CD4-positive, alpha-beta T cell treated with Interleukin-21 for 1 hour (primary cell): ENCODE results near the gene TRPV5.

Experiments used
- DNase-seq: peaks from one replicate; pipeline ENCODE4 v3.0.0-alpha.2; 2020

TRPV5 gene

GRCh38 chr7:142908290-142908689 is 25.3 kb downstream of the TRPV5 start:
- no peak for DNase-seq

- no peak for DNase-seq
These were observed 26.9 kb downstream of the TRPV5 start for GRCh38 chr7:142906643-142907042.

- DNase-seq = no peak
These were observed 27.8 kb downstream of the TRPV5 start for GRCh38 chr7:142905759-142906158.

GRCh38 chr7:142904128-142904527 is 29.4 kb downstream of the TRPV5 start:
- no peak for DNase-seq

- DNase-seq = no peak
These were observed 31.9 kb downstream of the TRPV5 start for GRCh38 chr7:142901426-142902259.

DNA sequence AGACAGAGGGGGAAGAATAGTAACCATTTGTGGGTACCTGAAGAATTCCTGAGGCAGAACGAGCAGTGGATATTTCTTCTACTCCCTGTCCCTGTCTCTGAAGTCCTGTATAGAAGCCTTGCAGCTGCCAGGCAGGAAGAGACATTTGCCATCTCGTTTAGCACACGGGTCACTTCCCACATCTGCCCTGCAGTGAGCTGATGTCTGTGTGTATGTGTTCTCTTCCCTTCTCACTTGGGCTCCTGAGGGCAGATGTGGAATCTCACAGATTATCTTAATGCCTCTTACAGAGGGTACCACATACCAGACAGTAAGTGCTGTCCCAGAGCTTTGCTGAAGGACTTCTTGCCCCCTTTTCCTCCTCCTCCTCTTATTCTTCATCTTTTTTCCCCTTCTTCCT is 33.9 kb downstream of the TRPV5 start:
- DNase-seq = no peak

- DNase-seq = no peak
These were observed 35.0 kb downstream of the TRPV5 start for GRCh38 chr7:142898377-142899170.

DNA sequence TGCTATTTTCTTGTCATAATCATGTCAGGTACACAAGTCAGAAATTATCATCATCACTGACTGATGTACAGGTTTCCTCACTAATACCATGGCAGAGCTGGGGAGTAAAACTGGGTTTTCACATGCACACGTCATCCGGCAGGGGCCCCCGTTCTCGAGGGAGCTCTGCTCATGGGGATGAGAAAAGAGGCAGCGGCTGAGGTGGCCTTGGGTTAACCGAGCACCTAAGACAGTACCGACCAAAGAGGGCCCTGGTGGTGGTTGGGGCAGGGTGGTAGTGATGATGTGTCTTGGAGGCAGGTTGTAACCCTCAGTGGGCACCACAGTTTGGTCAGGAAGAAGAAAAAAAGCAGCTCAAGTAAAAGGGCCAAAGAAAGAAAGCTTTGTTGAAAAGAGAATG is 35.9 kb downstream of the TRPV5 start:
- no peak for DNase-seq

GRCh38 chr7:142896741-142897379 is 36.7 kb downstream of the TRPV5 start:
- DNase-seq = no peak

- no peak for DNase-seq
These were observed 37.4 kb downstream of the TRPV5 start for GRCh38 chr7:142896151-142896550.

GRCh38 chr7:142894985-142895593 is 38.5 kb downstream of the TRPV5 start:
- no peak for DNase-seq

DNA sequence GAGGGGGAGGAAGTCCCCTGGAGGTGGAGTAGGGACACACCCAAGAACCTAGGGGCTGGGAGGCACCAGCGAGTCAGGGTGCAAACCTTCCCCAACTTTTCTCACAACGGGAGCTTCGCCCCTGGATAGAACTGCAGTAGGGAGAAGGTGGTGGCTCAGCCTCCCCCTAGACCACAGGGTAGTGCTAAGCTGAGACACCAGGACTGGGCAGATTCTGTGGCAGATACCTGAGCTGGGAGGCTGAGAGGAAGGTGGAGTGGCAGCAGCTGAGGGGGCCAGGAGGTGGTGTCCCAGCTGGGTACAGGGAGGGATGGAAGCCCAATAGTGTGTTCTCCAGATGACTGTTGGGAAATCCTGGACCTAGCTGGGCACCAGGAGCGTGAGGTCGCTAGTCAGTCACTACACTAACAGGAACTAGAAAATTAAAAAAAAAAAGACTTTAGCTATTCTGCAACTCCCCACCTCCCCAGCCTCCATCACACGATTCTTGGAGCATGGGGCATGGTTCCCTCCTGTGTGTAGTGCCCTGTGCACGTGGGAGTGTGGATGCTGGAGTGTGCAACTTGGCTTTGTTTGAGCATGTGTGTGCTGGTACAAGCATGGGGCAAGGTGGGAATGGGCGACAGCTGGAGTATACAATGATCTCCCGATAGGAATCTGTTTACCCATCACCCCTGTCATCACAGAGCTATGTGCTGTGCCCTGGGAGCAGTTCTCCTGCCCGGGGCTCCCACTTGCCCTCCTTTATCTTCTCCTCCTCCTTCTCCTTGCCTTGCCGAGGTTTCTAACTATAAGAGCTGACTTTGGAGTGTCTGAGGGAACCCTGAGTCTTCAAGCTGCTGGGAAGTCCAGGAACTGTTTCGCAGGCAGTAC is 39.2 kb downstream of the TRPV5 start:
- DNase-seq = no peak

- no peak for DNase-seq
These were observed 40.6 kb downstream of the TRPV5 start for GRCh38 chr7:142892951-142893350.

GRCh38 chr7:142891490-142892082 is 42.0 kb downstream of the TRPV5 start:
- DNase-seq = no peak

- DNase-seq = no peak
These were observed 42.6 kb downstream of the TRPV5 start for GRCh38 chr7:142890874-142891485.

DNA sequence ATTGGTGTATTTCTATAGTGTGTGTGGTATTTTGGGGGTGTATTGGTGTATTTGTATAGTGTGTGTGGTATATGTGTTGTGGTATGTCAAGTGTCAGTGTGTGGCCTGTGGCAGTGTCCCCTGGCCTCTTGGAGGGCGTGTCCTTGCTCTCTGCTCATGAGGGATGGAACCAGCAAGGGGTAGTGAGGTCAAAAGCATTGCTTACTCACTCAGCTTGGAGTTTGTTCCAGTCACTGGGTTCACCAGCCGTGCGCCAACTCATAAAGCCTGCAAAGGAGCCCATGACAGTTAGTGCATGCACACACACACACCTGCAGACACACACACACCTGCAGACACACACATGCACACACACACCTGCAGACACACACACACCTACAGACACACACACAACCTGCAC is 43.7 kb downstream of the TRPV5 start:
- no peak for DNase-seq

DNA sequence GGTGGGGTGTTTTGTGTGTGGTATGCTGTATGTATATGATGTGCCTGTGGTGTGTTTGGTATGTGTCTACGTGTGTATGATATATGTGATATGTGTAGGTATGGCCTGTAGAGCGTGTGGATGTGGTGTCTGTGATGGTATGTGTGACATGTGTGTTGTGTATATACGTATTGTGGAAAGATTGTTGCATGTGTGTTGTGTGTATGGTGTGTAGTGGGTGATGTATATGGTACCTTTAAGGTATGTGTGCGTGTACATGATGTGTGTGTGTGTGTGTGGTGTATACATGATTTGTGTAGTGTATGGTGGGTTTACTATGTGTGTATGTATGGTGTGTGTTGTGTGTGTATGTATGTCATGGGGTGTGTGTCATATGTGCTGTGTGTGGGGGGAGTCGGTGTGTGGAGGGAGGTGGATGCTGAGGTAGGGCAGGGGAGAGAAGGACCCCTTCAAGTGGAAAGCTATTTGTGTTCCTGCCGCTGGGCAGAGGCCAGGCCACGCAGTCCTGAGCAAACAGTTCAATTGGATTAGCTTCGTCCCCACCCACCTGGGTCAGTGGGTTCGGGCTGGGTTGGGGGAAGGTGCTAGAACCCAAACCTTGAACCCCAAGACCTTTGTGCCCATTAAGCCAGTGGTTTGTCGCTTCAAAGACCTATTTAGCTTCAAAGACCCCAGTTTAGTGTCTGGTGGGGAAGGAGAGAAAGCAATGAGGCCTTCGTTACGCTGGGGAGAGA is 46.1 kb downstream of the TRPV5 start:
- DNase-seq = no peak

DNA sequence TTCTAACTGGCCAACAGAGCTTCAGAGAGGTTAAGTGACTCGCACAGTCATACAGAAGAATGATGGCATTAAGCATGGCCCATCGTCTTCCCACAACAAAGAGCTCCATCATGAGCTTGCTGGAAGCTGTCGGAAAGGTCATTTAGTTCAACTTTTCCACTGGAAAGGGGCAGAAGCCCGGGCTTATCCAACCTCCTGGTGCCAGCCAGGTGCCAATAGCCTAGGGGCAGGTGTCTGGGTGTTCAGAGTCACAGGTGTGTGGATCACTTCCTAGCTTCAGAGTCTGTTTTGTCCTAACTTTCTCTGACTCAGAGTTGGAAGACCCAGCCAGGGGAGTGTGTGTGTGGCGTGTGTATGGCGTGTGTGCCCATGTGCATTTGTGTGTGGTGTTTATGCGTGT is 46.7 kb downstream of the TRPV5 start:
- DNase-seq = no peak

- no peak for DNase-seq
These were observed 48.0 kb downstream of the TRPV5 start, which contains the start of gene TRPV6 for GRCh38 chr7:142885311-142886230. Gene TRPV6 (minus strand): TSS chr7:142885745.

DNA sequence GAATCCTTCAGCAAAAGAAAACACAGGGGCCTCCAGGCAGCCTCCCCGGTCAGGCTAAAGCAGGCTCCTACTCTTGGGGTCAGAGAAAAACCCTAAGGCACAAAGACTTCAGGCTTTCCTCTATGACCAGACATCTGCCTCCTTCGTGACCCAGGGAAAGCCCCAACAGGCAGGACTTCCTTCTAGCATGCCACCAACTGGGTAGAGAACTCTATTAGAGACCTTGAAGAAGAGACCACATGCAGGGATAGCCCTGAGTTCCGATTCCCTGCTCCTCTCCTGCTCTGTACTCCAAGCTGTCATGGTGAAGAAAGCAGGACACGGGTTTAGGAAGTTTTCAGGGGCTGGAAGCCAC is 49.3 kb downstream of the TRPV5 start:
- DNase-seq = no peak
